ENCODE data around the gene LAMTOR3.

The LAMTOR3 gene, protein sequence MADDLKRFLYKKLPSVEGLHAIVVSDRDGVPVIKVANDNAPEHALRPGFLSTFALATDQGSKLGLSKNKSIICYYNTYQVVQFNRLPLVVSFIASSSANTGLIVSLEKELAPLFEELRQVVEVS

DNA sequence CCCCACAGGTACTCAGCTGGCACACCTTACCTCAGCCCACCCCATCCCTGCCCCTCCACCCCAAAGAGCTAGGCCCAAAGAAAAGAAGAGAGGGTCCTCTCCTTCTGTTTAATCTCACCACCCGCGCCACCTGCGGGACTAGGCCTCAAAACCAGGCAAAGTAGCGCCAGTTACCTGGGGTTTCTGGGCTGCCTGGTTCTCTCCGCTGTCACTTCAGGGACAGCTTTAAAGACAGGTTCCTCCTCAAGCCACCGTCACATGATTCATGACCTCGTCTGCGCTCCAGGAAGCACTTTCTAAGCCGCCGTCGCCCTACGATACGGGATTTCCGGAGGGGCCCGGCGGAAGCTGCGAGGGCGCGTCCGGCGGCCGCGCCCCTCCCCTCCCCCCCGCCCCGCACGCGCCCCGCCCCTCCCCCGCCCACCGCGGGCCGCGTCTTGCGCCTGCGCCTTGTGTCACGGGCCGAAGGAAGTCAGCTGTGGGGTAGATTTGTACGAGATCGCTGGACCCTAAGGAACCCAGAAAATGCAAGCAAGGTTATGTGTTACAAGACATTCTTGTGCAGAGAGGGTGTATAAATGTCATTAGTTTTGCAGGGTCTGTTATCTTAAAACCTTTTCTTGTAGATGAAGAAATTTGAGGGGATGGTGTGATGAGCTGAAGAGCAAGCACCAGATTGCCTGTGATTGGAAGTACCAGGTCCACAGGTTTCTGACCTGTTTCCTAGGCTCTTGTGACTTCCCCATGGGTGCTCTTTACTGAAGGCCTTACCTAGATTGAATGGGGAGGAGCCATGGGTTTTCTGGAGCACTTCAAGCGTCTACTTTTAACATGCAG is at the start of gene LAMTOR3:
TSS of gene LAMTOR3 (minus strand) at position 267 of the 837 bp plus-strand sequence. CDS start 464 bp downstream, outside the sequence.
- peak; percentile 79 to 86 (median 81) for DNase-seq (ENCODE audit: low read depth in 2 of 3, low spot score in 1 of 3)

DNA sequence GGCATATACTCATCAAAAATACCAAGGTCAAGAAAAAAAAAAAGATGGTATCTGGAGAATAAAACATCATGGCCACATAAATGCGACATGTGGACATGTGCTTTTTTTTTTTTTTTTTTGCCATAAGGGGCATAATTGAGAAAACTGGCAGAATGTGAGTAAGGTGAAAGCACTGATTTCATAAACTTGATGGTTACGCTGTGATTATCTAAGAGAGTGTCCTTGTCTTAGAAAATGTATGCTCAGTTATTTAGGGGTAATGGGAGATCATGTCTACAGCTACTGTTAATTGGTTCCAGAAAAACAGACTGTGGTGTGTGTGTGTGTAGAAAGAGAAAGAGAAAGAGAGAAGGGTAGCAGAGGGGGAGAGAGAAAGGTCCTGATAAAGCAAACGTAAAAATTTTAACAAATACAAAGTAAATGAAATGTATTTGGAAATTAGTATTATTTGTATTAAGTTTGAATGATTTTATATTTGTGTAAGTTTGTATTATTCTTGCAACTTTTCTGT is 44.1 kb upstream of the LAMTOR3 start:
- no peak for DNase-seq (ENCODE audit: low read depth in 2 of 3, low spot score in 1 of 3)

DNA sequence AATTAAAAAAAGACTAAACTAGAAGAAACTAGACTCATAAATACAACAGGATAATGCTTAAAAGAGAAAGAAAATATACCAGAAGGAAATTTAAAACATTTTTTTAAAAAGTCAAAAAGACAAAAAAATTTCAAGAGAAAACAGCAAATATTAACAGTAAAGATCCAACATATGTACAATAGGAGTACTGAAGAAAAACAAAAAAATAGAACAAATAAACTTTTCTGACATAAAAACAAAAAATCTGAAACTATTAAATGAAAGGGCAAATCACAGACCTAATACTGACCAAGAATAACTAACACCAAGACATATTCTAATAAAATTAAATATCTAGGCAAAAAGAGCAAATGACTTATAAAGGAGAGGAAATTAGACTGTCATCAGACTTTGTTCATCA is 40.7 kb upstream of the LAMTOR3 start:
- DNase-seq (ENCODE audit: low read depth in 2 of 3, low spot score in 1 of 3), result no peak

DNA sequence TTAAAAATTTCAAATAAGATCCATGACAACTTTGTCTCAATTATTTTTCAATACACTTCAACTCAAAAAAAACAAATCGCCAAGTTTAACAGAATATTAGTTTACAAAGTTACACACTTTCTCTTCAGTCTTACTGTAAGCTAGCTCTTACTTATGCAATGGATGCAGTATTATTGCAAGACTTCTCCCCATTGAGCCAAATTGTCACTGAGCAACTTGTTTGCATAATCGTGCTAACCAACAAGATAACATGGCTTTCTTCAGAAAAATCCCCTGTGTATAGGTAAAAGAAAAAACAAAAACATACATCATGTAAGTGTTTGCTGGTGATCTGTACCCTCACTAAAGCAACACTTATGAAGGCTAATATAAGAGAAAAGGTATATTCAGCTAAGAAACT is 33.3 kb upstream of the LAMTOR3 start:
- DNase-seq (ENCODE audit: low read depth in 2 of 3, low spot score in 1 of 3), result no peak

DNA sequence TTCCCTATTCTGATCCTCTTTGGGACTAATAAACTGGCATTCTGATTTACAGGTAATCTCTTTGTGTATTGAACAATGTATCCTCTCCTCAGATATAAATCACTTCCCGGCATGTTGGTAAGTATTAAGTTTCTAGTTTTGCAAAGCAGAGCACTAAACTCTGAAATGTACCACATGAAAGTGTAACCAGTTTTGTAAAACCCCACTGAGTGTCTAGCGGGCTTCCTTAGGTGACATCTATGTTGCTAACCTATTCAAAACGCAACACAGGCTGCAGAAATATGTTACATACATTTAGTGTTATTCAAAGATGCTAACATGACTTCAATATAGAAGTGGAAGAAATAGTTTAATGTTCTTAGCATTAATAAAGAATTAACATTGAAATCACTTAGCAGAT is 26.9 kb upstream of the LAMTOR3 start:
- no peak for DNase-seq (ENCODE audit: low read depth in 2 of 3, low spot score in 1 of 3)

DNA sequence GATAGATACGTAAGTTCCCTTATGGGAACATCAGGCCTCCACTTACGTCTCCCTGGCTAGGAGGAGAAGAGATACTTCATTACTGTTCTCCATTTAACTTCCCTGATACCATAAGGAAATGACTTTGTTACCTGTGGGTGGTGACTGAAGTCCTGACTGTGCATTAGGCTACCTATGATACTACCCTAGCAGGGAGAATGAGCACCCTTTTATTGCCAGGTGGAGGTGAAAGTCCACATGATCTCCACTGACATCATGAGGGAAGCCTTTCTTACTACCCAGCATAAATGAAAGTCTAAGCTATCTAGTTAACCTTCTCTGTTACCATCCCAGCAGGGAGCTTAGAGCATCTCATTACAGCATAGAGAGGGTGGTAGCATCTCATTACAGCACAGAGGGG is 24.4 kb upstream of the LAMTOR3 start:
- DNase-seq (ENCODE audit: low read depth in 2 of 3, low spot score in 1 of 3), result no peak

DNA sequence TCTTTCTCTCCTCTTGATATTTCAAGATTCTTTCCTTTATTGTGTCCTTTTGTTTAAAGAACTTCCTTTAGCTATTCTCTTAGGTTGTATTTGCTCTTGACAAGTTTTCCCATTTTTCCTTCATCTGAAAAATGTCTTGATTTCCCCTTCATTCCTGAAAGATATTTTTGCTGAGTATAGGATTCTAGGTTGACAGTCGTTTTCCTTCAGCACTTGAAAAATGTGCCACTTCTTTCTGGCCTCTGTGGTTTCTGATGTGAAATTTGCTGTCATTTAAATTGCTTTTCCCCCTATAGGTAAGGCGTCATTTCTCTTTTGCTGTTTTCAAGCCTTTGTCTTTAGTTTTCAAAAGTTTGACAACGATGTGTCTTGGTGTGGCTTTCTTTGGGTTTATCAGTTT is 23.3 kb upstream of the LAMTOR3 start:
- no peak for DNase-seq (ENCODE audit: low read depth in 2 of 3, low spot score in 1 of 3)

DNA sequence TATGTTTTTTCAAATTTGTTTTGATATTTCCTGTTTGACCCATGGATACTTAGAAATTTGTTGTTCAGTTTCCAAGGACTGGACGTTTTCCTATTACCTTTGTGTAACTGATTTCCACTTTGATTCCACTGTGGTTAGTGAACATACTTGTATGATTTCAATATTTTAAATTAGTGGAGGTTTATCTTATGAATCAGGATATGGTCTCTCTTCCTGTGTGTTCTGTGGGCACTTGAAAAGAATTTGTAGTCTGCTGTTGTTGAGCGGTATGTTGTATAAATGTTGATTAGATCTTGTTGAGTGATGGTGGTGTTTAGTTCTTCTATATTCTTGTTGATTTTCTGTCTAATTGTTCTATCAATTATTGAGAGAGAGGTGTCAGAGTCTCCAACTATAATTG is 21.2 kb upstream of the LAMTOR3 start:
- DNase-seq (ENCODE audit: low read depth in 2 of 3, low spot score in 1 of 3), result no peak

DNA sequence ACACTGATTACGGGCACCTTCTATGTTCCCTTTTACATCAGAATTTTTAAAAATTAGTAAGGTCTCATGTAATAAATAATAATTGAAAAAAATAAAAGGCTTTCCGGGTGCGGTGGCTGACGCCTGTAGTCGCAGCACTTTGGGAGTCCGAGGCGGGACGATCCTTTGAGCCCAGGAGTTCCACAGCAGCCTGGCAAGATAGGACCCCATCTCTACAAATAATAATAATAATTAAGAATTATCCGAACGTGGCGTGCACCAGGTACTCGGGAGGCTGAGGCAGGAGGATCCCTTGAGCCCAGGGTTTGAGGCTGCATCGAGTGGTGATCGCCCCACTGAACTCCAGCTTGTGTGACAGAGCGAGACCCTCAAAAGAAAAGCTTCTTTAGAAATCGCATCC is 771 bp upstream of the LAMTOR3 start:
- no peak for DNase-seq (ENCODE audit: low read depth in 2 of 3, low spot score in 1 of 3)

DNA sequence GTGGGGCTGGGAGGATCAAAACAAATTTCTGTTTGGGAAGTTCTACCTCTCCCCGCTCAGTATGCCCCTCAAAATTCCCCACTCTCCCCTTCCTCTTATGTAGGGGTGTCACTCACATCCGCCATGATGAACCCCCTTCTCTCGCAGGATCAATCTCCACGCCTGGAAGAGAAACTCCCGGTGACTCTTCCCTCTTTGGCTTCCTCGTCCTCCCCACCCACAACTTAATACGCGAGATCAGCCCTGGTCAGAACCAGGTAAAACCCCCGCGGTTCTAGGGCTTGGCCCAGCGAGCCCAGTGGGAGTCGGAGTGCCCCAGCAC is 427 bp downstream of the LAMTOR3 start:
- no peak for DNase-seq (ENCODE audit: low read depth in 2 of 3, low spot score in 1 of 3)

DNA sequence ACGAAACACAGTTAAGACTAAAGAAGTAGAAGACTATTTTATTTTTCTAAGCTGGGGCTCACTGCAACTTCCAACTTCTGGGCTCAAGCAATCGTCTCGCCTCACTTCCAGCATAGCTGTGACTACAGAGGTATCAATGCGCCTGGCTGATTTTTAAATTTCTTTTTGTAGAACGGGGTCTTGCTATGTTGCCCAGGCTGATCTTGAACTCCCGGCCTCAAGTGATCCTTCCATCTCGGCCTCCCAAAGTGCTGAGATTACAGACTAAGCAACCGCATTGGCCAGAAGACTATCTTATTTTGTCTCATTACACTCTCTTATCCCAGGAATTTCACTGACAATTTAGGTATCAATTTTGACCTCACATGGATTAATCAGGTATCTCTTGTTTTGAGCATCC is 1.2 kb downstream of the LAMTOR3 start:
- DNase-seq (ENCODE audit: low read depth in 2 of 3, low spot score in 1 of 3), result no peak

DNA sequence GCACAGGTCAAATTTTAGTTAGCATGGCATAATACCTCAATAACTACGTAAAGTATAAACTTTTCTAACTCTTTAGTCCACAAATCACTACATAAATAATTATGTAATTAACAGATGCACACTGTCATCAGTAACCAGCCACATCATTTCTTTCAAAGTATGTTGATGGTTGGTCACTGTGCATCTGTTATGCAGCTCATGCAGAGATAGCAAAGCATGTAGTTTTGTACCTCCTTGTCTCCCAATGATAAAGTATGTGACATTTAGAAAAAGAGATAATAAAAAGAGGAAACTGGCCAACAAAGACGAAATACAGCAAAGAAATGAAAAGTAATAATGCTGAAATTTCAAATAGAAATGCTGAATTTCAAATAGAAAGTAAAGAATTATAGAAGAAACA is 2.9 kb downstream of the LAMTOR3 start:
- DNase-seq (ENCODE audit: low read depth in 2 of 3, low spot score in 1 of 3), result no peak

DNA sequence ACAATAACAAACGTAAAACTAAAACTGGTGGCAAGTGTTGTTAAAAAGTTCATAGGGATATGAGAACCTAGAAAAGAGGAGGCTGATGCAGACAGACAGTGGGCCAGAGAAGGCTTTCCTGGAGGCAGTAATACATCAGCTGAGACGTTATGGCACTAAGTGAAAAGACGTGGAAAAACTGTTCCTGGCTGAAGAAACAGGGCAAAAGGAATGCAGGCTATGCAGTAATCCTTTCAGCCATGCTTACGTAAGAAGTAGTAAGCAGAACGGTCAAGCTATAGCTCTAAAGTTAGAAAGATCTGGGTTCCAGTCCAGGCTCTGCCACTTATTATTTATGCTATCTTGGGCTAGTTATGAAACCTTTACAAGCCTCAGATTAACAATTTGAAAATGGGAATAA is 6.4 kb downstream of the LAMTOR3 start:
- no peak for DNase-seq (ENCODE audit: low read depth in 2 of 3, low spot score in 1 of 3)

DNA sequence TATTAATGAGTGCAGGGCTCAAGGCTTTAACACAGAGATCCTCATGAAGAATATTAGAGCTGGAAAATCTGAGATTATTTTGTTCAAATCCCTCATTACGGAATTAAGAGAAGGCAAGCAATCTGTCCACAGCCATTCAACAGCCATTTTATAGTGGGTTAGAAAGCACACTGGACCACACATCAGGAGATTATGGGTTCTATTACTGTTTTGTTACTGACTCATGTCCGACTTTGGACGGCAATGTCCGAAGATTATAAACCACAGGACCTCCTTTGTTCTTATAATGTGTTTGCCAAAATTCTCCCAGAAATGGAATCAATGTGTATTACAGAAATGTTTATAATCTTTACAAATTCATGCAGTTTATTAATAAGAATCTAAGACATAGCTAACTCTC is 8.1 kb downstream of the LAMTOR3 start:
- DNase-seq (ENCODE audit: low read depth in 2 of 3, low spot score in 1 of 3), result no peak

DNA sequence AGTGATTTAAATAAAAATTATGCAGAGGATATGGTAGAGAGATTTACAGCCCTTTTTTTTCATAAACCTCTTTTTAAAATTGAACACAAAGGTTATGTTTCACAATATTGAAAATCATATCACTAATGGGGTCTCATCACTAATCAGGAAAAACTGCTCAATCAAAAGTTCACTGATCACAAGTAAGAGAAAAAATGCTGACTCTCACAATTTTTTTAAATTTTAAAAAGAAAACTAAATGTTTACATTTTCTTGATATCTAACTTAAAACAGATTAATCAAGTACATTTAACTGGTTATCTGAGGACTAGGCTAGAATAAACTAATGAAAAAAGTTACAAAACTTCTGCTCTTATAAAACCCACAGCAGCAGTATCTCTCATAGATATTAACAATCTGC is 8.5 kb downstream of the LAMTOR3 start:
- DNase-seq (ENCODE audit: low read depth in 2 of 3, low spot score in 1 of 3), result no peak

DNA sequence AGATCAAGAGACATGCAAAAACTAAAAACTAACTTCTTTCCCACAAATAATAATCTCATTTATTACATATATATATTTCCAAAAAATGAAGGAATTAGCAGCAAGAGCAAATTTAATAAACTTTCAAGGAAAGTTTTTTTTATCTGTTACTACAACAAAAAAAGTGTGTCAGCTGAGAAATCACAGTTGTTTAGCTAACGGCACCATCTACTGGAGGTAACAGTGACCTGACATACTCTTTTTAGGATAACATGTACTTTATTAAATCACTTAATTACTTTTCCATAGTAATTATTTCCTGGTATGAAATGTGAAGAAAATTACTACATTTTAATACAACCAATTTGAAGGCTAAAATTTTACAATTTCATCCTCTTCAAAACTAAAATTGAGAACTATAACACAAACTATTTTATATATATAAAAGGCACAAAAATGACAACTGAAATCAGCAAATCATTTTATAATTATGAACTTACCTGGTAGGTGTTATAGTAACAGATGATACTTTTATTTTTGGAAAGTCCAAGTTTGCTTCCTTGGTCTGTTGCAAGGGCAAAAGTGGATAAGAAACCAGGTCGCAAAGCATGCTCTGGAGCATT is 9.1 kb downstream of the LAMTOR3 start:
- DNase-seq (ENCODE audit: low read depth in 2 of 3, low spot score in 1 of 3), result peak in 1 of 3 donors; percentile 30

DNA sequence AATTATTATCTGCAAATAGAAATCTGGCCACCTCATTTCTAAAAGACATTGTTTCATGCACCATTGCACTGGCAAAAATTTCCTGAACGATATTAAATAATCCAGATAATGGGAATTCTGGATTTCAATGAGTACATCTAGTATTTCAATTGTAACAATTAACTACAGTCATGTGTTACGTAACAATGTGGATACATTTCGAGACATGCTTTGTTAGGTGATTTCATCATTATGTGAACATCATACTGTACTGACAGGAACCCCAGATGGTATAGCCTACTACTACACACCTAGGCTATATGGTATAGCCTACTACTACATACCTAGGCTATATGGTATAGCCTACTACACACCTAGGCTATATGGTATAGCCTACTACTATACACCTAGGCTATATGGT is 14.8 kb downstream of the LAMTOR3 start:
- DNase-seq (ENCODE audit: low read depth in 2 of 3, low spot score in 1 of 3), result no peak

DNA sequence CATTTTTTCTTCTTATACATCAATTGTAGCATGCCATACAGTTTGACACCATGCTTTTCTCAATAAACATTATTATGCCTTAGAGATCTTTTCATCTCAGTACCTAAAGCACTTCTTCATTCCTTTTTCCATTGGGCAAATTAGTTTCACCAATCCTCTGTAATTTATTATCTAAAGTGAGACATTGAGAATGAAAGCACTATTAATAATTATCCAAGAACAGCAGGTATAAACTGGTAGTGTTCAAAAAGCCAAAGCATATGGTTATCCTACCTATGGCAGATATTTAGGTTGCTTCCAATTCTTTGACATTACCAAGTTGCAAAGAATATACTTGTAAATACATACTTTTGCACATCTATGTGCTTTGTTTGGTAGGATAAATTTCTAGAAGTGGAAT is 15.6 kb downstream of the LAMTOR3 start:
- no peak for DNase-seq (ENCODE audit: low read depth in 2 of 3, low spot score in 1 of 3)

DNA sequence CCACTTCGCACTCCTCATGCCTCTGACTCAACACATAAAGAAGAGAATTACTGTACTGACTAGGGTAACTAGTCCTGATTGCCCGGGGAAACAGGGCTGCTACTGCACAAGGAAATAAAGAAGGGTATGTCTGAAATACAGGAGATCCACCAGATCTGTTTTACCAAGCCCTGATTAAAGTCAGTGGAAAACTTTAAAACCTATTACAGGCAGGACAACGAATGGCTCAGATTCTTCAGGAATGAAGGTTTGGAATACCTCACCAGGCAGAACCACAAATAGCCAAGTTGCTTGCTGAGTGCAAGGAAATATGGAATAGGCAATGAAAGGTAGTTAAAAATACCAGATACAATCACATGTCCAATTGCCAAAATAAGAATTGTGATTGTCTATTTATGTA is 17.3 kb downstream of the LAMTOR3 start:
- DNase-seq (ENCODE audit: low read depth in 2 of 3, low spot score in 1 of 3), result no peak

DNA sequence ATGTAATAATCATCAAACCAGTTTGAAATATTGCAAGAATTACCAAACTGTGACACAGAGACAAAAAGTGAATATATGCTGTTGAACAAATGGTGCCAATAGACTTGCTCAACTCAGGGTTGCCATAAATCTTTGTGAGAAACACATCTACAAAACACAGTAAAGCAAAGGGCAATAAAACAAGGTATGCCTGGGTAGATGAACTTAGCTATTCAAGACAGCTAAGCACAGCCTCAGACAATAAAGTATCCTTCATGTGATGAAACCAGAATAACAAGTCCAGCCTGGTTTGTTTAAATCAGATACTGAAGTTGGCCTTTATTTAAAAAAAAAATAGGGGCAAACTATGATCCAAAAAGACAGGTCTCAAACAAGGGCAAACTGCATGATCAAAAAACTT is 19.2 kb downstream of the LAMTOR3 start:
- no peak for DNase-seq (ENCODE audit: low read depth in 2 of 3, low spot score in 1 of 3)

DNA sequence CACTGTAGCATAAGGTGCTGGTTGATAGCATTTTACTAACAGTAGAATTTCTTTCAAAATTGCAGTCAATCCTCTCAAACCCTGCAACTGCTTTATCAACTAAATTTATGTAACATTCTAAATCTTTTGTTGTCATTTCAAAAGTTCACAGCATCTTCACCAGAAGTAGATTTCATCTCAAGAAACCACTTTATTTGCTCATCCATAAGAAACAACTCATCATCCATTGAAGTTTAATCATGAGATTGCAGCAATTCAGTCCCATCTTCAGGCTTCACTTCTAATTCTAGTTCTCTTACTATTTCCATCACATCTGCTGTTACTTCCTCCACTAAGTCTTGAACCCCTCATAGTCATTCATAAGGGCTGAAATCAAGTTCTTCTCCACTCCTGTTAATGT is 21.7 kb downstream of the LAMTOR3 start:
- no peak for DNase-seq (ENCODE audit: low read depth in 2 of 3, low spot score in 1 of 3)

DNA sequence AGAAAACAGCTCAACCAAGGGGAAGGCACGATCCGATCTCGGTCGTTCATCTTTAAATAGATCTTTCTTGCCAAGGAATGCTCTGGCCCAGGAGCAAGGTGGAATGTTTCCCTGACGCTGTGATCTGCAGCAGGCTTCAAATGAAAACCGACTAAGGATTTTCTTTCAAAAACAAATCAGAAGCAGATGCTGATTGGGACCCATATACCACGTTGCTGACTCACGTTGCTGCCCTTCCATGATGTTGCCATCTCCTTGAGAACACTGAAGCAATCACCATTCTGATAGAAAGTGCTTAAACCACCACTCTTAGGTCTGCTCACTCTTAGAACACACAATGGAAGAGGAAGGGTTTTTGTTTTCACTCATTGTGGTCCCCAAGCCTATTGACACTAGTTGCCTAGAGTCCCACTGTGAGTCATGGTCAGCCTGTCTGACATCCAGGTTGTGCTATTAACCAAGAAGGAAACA is 26.1 kb downstream of the LAMTOR3 start:
- no peak for DNase-seq (ENCODE audit: low read depth in 2 of 3, low spot score in 1 of 3)
